ENCODE measurements around the gene USP3. TPM values are rescaled to one million over a fixed set of nuclear protein-coding genes. Genes with fewer than 3 reads are reported as not detected.

The USP3 gene
- total and polyA plus RNA-seq, 2 of the 13 experiments (the other 11 are each of a cell fraction or from before 2014, with no cell fraction given) = 14.3 to 61.2 TPM

GRCh38 chr15:63473999-63474809 lies 30.2 kb upstream of the USP3 start (continued):
- TF ChIP-seq RFXANK (CRISPR knock-in tag; IDR thresholded peaks at IDR 0.05) (no peak), HDAC6 (IDR thresholded peaks at IDR 0.05; ENCODE audit: low read depth, low read length) (no peak), SIX4 (CRISPR knock-in tag; IDR thresholded peaks at IDR 0.05) (peak; percentile 68; the same call in 1 of the 2 replicates), SOX13 (IDR thresholded peaks at IDR 0.05) (peak; percentile 53; the same call in 1 of the 2 replicates), SOX13 (CRISPR knock-in tag; conservative IDR thresholded peaks at IDR 0.05 in 1 of 2, IDR thresholded peaks at IDR 0.05 in 1 of 2) (peak in 1 of 2 experiments; percentile 86; a peak in 2 of 4 replicates), CREBL2 (CRISPR knock-in tag; IDR thresholded peaks at IDR 0.05; ENCODE audit: borderline replicate concordance) (no peak), ZNF333 (CRISPR knock-in tag; IDR thresholded peaks at IDR 0.05; ENCODE audit: borderline replicate concordance) (peak; percentile 30; the same call in 1 of the 2 replicates), FOXP4 (CRISPR knock-in tag; IDR thresholded peaks at IDR 0.05) (peak; percentile 94), ZNF580 (CRISPR knock-in tag; IDR thresholded peaks at IDR 0.05; ENCODE audit: borderline replicate concordance, low read depth) (no peak), PHF5A (CRISPR knock-in tag; IDR thresholded peaks at IDR 0.05; ENCODE audit: low read depth, unreplicated experiment) (no peak), ZBTB7B (CRISPR knock-in tag; IDR thresholded peaks at IDR 0.05) (peak; percentile 71), SP140L (CRISPR knock-in tag; IDR thresholded peaks at IDR 0.05; ENCODE audit: borderline replicate concordance) (no peak), ZNF839 (CRISPR knock-in tag; IDR thresholded peaks at IDR 0.05; ENCODE audit: borderline replicate concordance) (no peak), HNRNPH1 (optimal IDR thresholded peaks at IDR 0.05; ENCODE audit: low read depth, low read length) (no peak), ZFYVE20 (CRISPR knock-in tag; IDR thresholded peaks at IDR 0.05; ENCODE audit: borderline replicate concordance, low read depth) (no peak), SMARCC2 (IDR thresholded peaks at IDR 0.05) (no peak), ATRX (CRISPR knock-in tag; IDR thresholded peaks at IDR 0.05; ENCODE audit: borderline replicate concordance) (no peak), ZNF691 (CRISPR knock-in tag; IDR thresholded peaks at IDR 0.05; ENCODE audit: borderline replicate concordance, low read depth) (no peak), MTERF4 (CRISPR knock-in tag; IDR thresholded peaks at IDR 0.05) (no peak), HOMEZ (CRISPR knock-in tag; IDR thresholded peaks at IDR 0.05; ENCODE audit: low read depth) (peak; percentile 37; the same call in 1 of the 2 replicates), DBP (CRISPR knock-in tag; IDR thresholded peaks at IDR 0.05; ENCODE audit: not compliant biosample characterization) (no peak), NCOR1 (IDR thresholded peaks at IDR 0.05; ENCODE audit: borderline replicate concordance, low read length) (peak; percentile 98)

Measured in HepG2 (cell line).